ENCODE data around the gene POLR2J.
A peak's percentile ranks its signal among the peaks of the same experiment; 100 is the strongest.

POLR2J gene

GRCh38 chr7:102451371-102452054, 27.2 kb downstream of the POLR2J start:
- TF ChIP-seq SNAI2 (CRISPR knock-in tag; IDR thresholded peaks at IDR 0.05) (no peak), ZC3H10 (CRISPR knock-in tag; IDR thresholded peaks at IDR 0.05) (0 out of 2 replicates have a peak, but pooled peaks have one; percentile 9), CSRNP3 (CRISPR knock-in tag; IDR thresholded peaks at IDR 0.05) (no peak), GLIS3 (CRISPR knock-in tag; IDR thresholded peaks at IDR 0.05) (0 out of 2 replicates have a peak, but pooled peaks have one; percentile 61), ESRRG (CRISPR knock-in tag; IDR thresholded peaks at IDR 0.05) (no peak), ZFP3 (CRISPR knock-in tag; IDR thresholded peaks at IDR 0.05) (peak; percentile 32; the same call in 1 of the 2 replicates)
- peak; percentile 77 for ATAC-seq

- ATAC-seq = peak; percentile 36
- TF ChIP-seq CSRNP3 (CRISPR knock-in tag; IDR thresholded peaks at IDR 0.05) (no peak), TSHZ2 (CRISPR knock-in tag; IDR thresholded peaks at IDR 0.05) (no peak), TCF4 (CRISPR knock-in tag; IDR thresholded peaks at IDR 0.05; ENCODE audit: borderline replicate concordance) (no peak), ISL1 (CRISPR knock-in tag; IDR thresholded peaks at IDR 0.05) (no peak), PPARA (CRISPR knock-in tag; IDR thresholded peaks at IDR 0.05; ENCODE audit: borderline replicate concordance) (no peak), ARNTL (CRISPR knock-in tag; IDR thresholded peaks at IDR 0.05; ENCODE audit: borderline replicate concordance, low read depth) (no peak), ZC3H10 (CRISPR knock-in tag; IDR thresholded peaks at IDR 0.05) (no peak), PATZ1 (CRISPR knock-in tag; IDR thresholded peaks at IDR 0.05; ENCODE audit: borderline replicate concordance) (no peak), CSDC2 (CRISPR knock-in tag; IDR thresholded peaks at IDR 0.05) (no peak), TOX (CRISPR knock-in tag; IDR thresholded peaks at IDR 0.05; ENCODE audit: borderline replicate concordance) (no peak), RARB (CRISPR knock-in tag; IDR thresholded peaks at IDR 0.05) (no peak), GLIS3 (CRISPR knock-in tag; IDR thresholded peaks at IDR 0.05) (no peak), ZNF70 (CRISPR knock-in tag; IDR thresholded peaks at IDR 0.05) (no peak), OSR1 (CRISPR knock-in tag; IDR thresholded peaks at IDR 0.05) (no peak), ZNF8 (CRISPR knock-in tag; IDR thresholded peaks at IDR 0.05) (no peak), ZFP30 (CRISPR knock-in tag; IDR thresholded peaks at IDR 0.05) (no peak), POU6F1 (CRISPR knock-in tag; IDR thresholded peaks at IDR 0.05; ENCODE audit: borderline replicate concordance, low read depth) (no peak), ZNF565 (CRISPR knock-in tag; conservative IDR thresholded peaks at IDR 0.05; ENCODE audit: low read depth) (no peak)
Measured at GRCh38 chr7:102450242-102450641, 28.5 kb downstream of the POLR2J start.

- ATAC-seq = no peak
- no peak for TF ChIP-seq RARB (CRISPR knock-in tag; IDR thresholded peaks at IDR 0.05)
- TF ChIP-seq TCF4 (CRISPR knock-in tag; IDR thresholded peaks at IDR 0.05; ENCODE audit: borderline replicate concordance) = no peak
- TF ChIP-seq ZNF565 (CRISPR knock-in tag; conservative IDR thresholded peaks at IDR 0.05; ENCODE audit: low read depth) = no peak
- TF ChIP-seq ZFP3 (CRISPR knock-in tag; IDR thresholded peaks at IDR 0.05) = no peak
- TF ChIP-seq TOX (CRISPR knock-in tag; IDR thresholded peaks at IDR 0.05; ENCODE audit: borderline replicate concordance) = no peak
- no peak for TF ChIP-seq CSRNP3 (CRISPR knock-in tag; IDR thresholded peaks at IDR 0.05)
- no peak for TF ChIP-seq ESRRG (CRISPR knock-in tag; IDR thresholded peaks at IDR 0.05)
- TF ChIP-seq ZNF70 (CRISPR knock-in tag; IDR thresholded peaks at IDR 0.05) = no peak
- TF ChIP-seq PATZ1 (CRISPR knock-in tag; IDR thresholded peaks at IDR 0.05; ENCODE audit: borderline replicate concordance) = no peak
- TF ChIP-seq CREB5 (CRISPR knock-in tag; IDR thresholded peaks at IDR 0.05; ENCODE audit: low read depth) = no peak
- no peak for TF ChIP-seq ZC3H10 (CRISPR knock-in tag; IDR thresholded peaks at IDR 0.05)
- no peak for TF ChIP-seq ISL1 (CRISPR knock-in tag; IDR thresholded peaks at IDR 0.05)
Measured at GRCh38 chr7:102449136-102449535, 29.6 kb downstream of the POLR2J start.

All from SK-N-SH treated with all-trans-retinoic acid at 6 μM for 48 hours (cell line).